CD1c-positive myeloid dendritic cell (primary cell): Measurements from ENCODE around the gene PRRT2.

Experiments used
- DNase-seq: peaks from one replicate; pipeline ENCODE4 v3.0.0-alpha.2; 2016; ENCODE audit errors: extremely low spot score

PRRT2 gene

DNA sequence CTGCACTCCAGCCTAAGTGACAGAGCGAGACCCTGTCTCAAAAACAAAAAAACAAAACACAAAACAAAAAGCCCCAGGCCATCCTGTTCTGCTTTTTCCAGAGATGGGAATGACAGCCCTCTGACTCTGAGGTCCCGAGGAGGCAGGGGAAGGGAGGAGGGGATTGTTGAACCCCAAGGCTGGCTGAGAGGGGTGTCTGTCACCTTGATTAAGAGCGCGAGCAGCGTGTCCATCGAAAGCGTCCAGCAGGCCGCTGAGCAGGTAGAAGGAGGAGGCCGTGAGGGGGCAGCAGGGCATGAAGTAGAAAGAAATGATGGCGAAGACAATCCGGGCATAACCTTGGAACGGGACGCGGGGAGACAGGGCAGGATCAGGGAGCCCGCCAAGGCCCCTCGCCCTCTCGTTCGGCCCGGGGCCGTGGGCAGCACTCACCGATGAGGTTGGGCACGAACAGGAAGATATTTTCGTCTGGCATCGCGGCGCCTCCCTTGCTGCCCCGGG is 50.4 kb downstream of the PRRT2 start:
- no peak for DNase-seq

DNA sequence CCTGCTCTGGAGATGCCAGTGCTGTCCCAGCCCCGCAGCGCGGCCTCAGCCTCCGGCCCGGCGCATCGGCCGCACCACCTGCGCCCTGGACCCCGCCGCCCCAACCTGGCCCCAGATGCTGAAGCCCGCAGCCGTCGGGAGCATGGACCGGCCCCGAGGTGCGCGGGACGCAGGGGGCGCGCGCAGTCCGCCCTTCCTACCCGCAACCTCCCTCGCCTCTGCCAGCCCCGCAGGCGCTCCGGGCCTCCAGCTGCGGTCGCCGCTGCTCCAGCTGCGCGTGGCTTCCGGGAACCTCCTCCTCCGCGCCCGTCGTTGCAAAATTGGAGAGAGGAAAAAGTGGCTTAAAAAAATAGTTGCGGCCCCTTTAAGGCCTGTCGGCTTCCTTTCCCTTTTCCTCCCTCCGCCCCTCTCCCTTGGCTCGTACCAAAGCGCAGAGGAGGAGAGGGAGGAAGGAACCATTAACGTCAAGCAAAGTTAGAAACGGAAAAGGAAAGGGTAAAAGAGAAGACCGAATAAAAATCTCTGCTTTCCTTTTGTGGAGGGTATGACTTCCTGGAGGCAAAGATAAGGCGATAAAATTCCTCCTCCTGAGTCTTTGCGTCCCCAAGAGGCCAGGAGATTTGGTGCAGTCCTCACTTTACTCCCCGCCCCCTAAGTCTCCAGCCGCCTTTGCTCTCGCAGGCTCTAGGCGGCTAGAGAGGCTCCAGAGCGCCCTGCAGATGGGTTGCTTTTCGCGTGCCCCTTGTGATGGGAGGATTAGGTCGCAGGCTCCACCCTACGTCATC is 51.1 kb downstream of the PRRT2 start, which contains the start of gene CDIPT:
Gene CDIPT (minus strand): TSS at position 343 of the 785 bp plus-strand sequence. CDS start 369 bp downstream, outside the sequence.
- peak; percentile 97 for DNase-seq

DNA sequence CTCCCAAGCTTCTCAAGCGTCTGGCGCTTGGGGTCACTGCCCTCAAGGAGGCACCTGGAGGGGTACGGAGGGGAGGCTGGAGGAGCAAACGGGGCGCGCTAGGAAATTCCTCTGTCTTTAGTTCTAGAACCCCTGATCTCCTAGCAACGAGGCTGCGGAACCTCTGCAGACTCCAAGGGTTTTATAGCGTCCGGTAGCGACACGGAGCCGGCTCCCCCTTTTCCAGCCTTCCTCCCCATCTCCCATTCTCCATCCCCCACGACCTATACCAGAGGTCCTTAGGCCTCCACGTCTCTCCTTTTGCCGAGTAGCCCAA is 51.6 kb downstream of the PRRT2 start:
- DNase-seq: no peak

DNA sequence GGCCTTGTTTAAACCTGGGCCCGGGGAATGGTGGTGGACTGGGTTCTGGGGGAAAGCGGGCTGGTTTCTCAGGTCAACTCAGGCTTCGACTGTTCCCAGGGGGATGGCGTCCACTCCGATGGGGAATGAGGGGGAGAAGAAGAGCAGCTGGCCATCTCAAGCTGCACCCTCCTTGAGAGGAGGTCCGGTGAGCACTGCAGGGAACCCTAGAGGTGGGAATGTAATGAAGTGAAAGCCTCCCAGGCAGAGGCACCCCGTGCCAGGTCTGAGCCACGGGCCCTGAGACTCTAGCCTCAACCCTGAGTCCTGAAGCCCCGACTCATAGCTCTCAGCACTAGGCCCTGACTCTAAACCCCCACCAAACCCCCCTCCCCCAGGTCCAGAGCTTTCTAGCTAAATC is 52.2 kb downstream of the PRRT2 start:
- DNase-seq: no peak
